Left ventricle myocardium inferior (tissue), 1 donor: Measurements from ENCODE around the gene NBPF1. TPM values are rescaled to one million over a fixed set of nuclear protein-coding genes. Genes with fewer than 3 reads are reported as not detected.
A peak's percentile ranks its signal among the peaks of the same experiment; 100 is the strongest.
"Not testable (repeated sequence)": the region's sequence is repeated elsewhere in the genome, so short reads cannot be mapped to it uniquely, and the experiment has no call there.

Experiments used
- DNase-seq: peaks from one replicate; pipeline ENCODE4 v3.0.0-alpha.2; 2020
- H3K27ac ChIP-seq: fragments of 200-600 bp; replicated peaks from 2 replicates; pipeline ENCODE4 v1.8.0; 2021
- H3K27me3 ChIP-seq: fragments of 200-600 bp; 2 replicates; pipeline ENCODE4 v1.8.0; 2021; ENCODE audit warnings: low read depth
- H3K36me3 ChIP-seq: fragments of 200-600 bp; 2 replicates; pipeline ENCODE4 v1.8.0; 2021
- H3K4me1 ChIP-seq: fragments of 200-600 bp; 2 replicates; pipeline ENCODE4 v1.8.0; 2021
- H3K4me3 ChIP-seq: fragments of 200-600 bp; 2 replicates; pipeline ENCODE4 v1.8.0; 2021; ENCODE audit warnings: mild to moderate bottlenecking, moderate library complexity
- H3K9me3 ChIP-seq: fragments of 200-600 bp; replicated peaks from 2 replicates; pipeline ENCODE4 v1.8.0; 2021
- intact Hi-C: fragments of 100-400 bp; cut with micrococcal nuclease; formaldehyde crosslinking; loops from one replicate; pipeline ENCODE4 v1.11.0; 2022
- total RNA-seq: library from RNA; stranded (reverse); fragmentation: NEBNext Ultra II Directional; extraction: Animal tissue kit (Norgen Biotek cat#: 25700); gene quantifications from one replicate; pipeline ENCODE4 v1.2.1, GENCODE V29; 2021
- TF ChIP-seq, protein P1 (sequence below): fragments of 200-600 bp; IDR thresholded peaks from 2 replicates; pipeline ENCODE4 v1.8.0; 2021; ENCODE audit warnings: antibody characterized with exemption, mild to moderate bottlenecking, borderline replicate concordance
- donor health status: DM: no; HTN: yes; CAD: no; lungs with severe emphysema.

Gene NBPF1
- total RNA-seq, 1 donor from 2014 or later: 9.7 TPM

DNA sequence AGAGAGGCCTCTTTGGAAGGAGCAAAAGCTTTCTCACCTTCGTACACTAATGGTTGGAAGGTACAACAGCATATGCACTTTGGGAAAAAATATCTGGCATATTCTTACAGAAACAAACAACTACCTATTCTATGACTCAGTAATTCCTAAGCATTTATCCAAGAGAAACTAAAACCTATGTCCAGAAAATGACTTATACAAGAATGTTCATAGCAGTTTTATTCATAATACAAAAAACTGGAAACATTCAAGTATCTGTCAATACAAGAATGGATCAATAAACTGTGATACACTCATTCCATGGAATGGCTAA is 8.2 kb downstream of the NBPF1 start:
- no peaks in the 10 kb centered on the region for H3K9me3 ChIP-seq
- H3K27ac ChIP-seq: no peak overlapping the region
- intact Hi-C loops: no loop called here
- TF ChIP-seq, protein P1, sequence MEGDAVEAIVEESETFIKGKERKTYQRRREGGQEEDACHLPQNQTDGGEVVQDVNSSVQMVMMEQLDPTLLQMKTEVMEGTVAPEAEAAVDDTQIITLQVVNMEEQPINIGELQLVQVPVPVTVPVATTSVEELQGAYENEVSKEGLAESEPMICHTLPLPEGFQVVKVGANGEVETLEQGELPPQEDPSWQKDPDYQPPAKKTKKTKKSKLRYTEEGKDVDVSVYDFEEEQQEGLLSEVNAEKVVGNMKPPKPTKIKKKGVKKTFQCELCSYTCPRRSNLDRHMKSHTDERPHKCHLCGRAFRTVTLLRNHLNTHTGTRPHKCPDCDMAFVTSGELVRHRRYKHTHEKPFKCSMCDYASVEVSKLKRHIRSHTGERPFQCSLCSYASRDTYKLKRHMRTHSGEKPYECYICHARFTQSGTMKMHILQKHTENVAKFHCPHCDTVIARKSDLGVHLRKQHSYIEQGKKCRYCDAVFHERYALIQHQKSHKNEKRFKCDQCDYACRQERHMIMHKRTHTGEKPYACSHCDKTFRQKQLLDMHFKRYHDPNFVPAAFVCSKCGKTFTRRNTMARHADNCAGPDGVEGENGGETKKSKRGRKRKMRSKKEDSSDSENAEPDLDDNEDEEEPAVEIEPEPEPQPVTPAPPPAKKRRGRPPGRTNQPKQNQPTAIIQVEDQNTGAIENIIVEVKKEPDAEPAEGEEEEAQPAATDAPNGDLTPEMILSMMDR: no peak
- no peaks in the 10 kb centered on the region for H3K27me3 ChIP-seq
- DNase-seq: no peak
- no peak overlapping the region for H3K4me3 ChIP-seq
- H3K4me1 ChIP-seq: no peaks in the 10 kb centered on the region
- H3K36me3 ChIP-seq: peaks cover 37% of the 10 kb centered on the region

DNA sequence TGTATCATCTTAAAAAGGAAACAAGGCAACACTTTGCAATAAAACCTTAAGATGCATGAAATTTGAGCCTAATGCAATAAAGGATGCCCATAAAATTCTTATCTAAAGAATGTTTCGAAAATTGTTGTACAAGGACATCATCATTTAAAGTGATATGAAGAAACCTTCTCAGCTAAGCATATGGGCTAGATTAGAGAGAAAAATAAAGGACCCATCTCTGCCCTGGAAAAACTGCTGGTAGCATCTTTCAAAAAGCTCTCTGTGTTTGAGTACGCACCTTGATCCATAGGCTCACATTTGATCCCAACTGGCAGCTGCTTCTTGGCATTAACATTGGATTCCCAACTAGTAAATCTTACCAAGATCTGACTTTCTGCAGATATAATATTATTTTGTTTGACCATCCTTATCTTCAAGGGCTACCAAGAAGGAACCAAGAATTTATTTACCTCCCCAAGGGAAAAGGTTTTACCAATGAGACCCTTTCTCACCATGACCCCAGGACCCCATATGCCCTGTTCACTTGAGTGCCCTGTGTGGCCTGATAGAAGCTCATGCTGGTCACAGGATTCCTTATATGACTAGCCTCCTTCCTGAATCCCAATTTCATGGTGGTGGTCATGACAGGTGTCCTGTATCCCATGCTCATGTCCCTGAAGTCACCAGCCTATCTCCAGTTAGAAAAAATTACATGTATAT is 8.7 kb downstream of the NBPF1 start:
- intact Hi-C loops, H3K4me1 ChIP-seq, H3K9me3 ChIP-seq, H3K27me3 ChIP-seq, H3K4me3 ChIP-seq, H3K27ac ChIP-seq, DNase-seq: not testable (repeated sequence)
- H3K36me3 ChIP-seq: peaks cover 37% of the 10 kb centered on the region

DNA sequence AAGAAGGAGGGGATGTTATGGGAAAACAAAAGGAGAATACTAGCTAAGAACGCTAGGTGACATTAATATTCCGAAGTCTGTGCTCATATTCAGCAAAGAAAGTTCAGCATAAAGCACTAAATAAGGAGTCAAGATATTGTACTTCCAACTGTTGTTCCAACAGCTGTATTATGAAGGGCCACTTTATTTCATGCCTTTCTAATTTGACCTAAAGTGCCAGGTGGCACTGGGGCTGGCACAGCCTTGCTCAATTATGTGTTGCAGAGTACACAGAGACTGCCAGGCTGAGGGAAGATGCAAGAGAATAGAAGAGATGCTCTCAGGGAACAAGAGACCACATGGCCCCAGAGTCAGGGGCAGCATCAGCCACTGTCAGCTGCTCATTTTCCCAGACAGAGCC is 9.7 kb downstream of the NBPF1 start:
- H3K9me3 ChIP-seq, H3K27ac ChIP-seq, DNase-seq, H3K4me1 ChIP-seq, intact Hi-C loops, H3K4me3 ChIP-seq, H3K27me3 ChIP-seq: not testable (repeated sequence)
- peaks cover 37% of the 10 kb centered on the region for H3K36me3 ChIP-seq

DNA sequence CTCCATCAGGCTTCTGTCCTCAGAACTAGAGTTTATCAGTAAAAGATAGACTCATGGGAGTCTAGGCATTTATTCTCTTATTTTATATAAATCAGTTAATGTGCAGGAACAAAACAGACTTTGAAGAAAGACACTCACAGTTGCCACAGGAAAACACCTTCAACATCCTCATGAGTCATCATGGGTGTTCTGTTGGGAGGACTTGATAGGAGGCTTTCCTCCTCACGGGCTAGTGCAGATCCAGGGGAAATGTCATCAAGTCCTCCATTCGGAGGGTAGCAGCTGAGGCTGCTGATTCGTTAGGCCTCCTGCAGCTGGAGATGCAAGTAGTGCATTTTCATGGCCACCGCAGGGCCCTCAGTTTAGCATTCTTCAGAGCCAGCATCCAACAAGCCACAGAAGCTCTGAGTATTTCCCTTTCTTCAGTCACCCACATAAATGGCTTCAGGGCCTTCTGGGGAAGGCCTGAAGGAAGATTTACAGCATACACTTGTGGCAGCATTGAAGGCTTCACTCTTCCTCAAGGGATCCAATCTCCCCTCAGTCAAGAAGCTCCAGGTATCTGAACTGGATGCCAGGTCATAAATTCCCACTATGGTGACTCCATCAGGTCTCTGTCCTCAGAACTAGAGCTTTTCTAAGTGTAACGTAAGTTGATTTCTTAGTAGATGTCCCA is 10.9 kb downstream of the NBPF1 start:
- H3K4me1 ChIP-seq, H3K4me3 ChIP-seq, DNase-seq, H3K9me3 ChIP-seq, H3K27me3 ChIP-seq, intact Hi-C loops, H3K27ac ChIP-seq: not testable (repeated sequence)
- H3K36me3 ChIP-seq: peaks cover 27% of the 10 kb centered on the region

DNA sequence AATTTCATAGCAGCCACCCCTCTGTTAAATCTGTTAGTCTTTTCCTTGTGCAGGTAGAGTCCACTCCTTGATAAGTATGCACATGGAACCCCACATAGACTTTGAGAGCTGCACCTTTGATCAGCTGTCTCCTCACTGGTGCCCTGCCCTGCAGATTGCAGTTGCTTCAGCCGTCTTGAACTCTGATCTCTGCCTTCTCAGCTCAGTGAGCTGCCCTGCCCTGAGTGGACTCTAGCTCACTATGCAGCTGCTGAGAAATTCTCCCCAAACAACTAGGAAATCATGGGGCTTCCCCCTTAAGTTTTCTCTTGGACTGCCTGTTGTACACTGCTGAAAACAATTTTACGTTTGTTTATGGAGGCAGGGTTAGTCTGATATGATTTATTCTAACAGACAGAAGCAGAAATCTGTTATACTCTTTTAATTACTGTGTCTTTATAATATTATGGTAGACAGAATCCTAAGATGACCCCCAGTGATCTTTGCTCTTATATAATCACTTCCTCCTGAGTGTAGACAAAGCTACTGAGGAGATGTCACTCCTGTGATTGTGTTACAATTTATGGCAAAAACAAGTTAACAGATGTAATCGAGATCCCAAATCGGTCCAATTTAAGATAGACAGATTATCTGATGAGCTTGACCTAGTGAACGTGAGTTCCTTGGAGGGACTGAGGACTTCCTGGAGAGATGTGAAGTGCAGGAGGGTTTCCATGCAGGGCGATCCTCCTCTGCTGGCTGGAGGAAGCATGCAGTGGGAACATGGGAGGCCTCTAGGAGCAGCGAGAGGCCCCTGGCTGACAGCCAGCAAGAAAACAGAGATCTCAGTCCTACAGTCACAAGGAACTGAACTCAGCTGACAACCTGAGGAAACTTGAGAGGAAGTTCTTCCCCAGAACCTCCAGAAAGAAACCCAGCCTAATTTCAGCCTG is 12.2 kb downstream of the NBPF1 start:
- DNase-seq, H3K27ac ChIP-seq, H3K4me1 ChIP-seq, intact Hi-C loops, H3K27me3 ChIP-seq, H3K4me3 ChIP-seq, H3K9me3 ChIP-seq: not testable (repeated sequence)
- H3K36me3 ChIP-seq: peaks cover 13% of the 10 kb centered on the region

DNA sequence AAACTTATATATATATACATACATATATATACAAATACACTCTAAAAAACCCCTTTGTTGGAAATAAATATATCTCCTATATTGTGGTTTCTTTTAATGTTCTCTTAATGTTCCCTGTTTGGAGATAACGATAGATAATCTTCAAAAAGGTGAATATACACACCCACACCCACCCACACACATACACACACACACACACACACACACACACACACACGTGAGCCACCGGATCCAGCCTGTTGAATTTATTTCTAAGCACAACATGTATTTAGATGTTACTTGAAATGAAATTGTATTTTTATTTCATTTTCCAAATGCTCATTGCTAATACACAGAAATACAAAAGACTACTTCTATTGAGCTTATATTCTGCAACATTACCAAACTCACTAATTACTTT is 14.0 kb downstream of the NBPF1 start:
- H3K27ac ChIP-seq, H3K4me1 ChIP-seq, H3K9me3 ChIP-seq, H3K4me3 ChIP-seq, H3K27me3 ChIP-seq, DNase-seq, intact Hi-C loops, H3K36me3 ChIP-seq: not testable (repeated sequence)

DNA sequence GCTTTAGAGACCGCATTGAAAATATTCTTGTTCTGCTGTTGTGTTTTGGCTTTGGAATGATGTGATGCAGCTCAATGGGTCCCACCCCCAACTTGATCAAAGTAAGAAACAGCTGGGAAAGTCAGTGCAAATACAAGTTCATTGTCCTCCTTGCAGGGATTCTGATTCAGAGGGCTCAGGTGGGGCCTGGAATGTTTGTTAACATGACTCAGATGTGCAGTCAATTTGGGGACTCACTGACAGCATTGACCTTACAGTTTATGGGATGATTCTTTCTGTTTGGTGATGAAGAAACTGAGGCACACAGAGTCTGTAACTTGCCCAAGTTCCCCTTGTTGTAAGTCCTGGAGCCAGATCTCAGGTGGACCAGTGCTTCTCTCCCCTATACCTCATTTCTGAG is 18.1 kb downstream of the NBPF1 start:
- H3K4me1 ChIP-seq, H3K27ac ChIP-seq, H3K36me3 ChIP-seq, H3K27me3 ChIP-seq, H3K9me3 ChIP-seq, H3K4me3 ChIP-seq, intact Hi-C loops, DNase-seq: not testable (repeated sequence)

DNA sequence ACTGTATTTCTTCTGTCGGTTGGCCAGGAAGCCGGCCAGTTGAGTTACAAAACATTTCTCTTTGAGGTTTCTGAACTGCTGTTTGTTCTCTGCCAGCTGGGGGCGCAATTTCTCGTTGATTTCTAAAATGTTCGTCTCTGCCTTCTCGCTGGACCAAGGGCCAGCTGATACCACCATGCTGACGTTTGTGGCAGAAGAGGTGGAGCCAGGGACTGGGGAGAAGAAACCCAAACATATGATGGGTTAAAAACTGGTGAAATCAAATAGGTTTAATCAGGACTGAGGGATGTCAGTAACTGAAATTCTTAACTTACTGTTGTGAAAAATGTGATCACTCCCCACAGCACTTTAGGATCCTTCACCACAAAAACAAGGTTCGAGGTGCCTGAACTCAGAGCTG is 21.5 kb downstream of the NBPF1 start:
- DNase-seq, H3K36me3 ChIP-seq, H3K4me3 ChIP-seq, H3K27ac ChIP-seq, intact Hi-C loops, H3K4me1 ChIP-seq, H3K27me3 ChIP-seq, H3K9me3 ChIP-seq: not testable (repeated sequence)
- TF ChIP-seq, protein P1: peak; percentile 13

DNA sequence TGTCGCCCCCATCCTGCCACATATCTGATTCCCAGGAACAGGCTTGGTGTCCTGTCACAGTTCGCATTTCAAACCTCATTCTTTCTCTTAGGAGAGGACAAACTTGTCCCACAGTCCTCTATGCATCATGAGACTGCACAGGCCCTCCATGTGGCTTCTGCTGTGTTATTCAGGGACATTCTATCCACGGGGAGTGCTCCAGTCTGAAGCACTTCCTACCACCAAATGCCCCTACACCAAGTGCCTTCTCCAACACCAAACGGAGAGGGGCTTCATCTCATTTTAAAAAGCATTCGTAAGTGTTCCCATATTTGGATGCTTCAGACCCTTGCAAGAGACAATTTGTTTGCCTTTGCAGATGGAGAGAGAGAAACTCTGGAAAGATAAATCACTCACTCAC is 25.3 kb downstream of the NBPF1 start:
- H3K4me1 ChIP-seq, DNase-seq, H3K4me3 ChIP-seq, H3K9me3 ChIP-seq, H3K27me3 ChIP-seq, H3K27ac ChIP-seq, intact Hi-C loops: not testable (repeated sequence)
- H3K36me3 ChIP-seq: peaks cover 13% of the 10 kb centered on the region

DNA sequence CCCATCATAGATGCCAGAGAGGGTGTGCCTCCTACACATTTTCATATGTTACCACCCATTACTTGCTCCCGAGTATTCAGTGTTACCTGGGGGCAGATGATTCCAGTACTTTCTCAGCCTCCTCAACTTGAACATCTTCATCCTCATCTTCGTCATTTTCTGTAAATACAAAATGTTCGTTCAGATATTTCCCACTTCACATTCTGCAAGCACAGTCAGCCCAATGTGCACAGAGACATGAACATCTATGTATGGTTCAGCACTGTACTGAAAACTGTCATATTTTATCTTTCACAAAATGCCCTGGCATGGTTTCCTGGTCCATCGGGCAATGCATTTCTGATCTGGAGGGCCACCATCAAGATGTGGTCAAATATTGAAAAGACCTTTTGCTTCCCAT is 25.7 kb downstream of the NBPF1 start:
- peaks cover 16% of the 10 kb centered on the region for H3K36me3 ChIP-seq
- H3K4me1 ChIP-seq, H3K27me3 ChIP-seq, DNase-seq, H3K9me3 ChIP-seq, H3K27ac ChIP-seq, H3K4me3 ChIP-seq, intact Hi-C loops: not testable (repeated sequence)

DNA sequence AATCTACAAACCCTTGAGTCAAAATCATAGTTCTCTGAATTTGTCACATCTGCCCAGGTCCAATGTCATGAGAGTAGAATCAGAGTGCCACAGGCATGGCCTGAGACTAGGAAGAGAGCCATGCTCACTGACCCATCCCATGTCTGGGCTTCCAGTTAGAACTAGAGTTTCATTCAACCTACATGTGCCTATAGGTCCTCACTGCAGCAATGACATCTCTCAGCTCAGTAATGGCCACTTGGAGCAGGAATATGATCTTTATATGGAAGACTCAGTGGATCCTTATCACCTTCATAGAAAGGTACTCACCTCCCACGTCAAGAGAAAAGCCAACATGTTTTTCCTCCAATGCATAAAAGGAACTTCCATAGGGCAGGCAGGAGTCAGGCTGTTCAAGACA is 48.0 kb downstream of the NBPF1 start:
- DNase-seq, intact Hi-C loops, H3K27me3 ChIP-seq, H3K4me1 ChIP-seq, H3K27ac ChIP-seq, H3K36me3 ChIP-seq, H3K9me3 ChIP-seq, H3K4me3 ChIP-seq: not testable (repeated sequence)
